ENCODE data around the gene NCL.
"Not testable (repeated sequence)": the region's sequence is repeated elsewhere in the genome, so short reads cannot be mapped to it uniquely, and the experiment has no call there.

Gene NCL

DNA sequence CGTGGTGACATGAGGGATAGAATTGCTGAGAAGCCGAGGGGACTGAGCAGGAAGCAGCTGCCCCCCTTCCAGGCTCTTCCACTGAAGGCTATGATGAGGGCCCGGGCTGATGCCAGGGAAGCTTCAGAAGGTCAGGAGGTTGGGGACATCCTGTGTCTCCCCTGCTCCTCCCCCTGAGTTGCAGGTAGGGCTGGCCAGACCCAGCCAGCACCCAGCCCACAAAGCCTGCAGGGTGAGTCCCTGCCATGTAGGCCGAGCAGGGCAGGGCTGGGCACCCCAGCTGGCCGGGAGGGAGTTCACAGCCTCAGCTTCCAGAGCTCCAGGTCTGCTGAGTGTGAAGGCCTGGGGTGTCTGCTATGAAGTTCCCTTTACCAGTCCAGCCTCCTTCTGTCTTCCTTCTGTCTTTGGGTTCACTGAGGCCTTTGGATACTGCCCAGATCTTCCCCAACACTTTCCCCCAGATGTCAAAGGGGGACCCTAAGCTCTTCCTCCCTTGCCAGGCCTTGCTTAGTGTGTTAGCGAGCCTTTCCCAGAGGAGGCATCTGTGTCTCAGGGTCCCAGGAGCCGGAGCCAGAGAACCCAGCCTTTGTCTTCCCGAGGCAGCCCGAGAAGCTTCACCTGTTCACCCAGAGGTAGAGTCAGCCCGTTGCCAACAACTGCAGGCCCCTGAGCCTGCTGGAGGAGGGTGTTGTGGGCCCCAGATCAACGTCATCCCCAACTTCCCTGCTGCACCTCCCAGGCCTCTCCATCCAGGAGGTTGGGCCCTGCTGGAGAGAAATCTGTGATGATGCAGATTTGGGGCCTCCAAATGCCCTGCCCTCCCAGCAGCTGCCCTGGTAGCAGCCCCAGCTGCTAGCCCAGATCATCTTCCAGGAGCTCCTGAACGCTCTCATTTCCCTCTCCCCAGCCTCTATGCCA, 3.6 kb upstream of the NCL start:
- DNase-seq (ENCODE audit: low read depth), result no peak

DNA sequence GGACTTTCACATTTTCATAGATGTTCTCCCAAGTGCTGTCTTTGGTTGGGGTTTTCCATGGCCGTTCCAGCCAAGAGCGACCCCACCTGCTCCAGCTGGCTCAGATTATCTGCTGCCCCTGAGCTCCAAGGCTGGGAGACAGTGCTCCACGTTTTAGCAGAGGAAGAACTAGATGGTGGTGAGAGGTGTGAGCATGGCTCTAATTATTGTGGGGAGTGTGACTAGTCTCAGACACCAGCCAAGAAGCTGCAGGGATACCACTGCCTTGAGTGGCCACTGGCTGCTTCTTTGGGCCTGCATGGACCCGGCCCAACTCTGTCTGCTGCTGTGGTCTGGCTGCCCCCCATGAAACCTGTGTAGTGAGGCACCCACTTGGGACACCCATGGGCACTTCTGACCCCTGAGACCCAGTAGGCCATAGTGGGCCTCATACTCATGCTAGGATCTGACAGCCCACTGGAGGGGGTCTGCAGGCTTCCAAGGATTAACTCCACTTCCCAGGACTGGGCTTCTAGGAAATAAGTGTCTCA, 2.8 kb upstream of the NCL start:
- no peak for DNase-seq (ENCODE audit: low read depth)

DNA sequence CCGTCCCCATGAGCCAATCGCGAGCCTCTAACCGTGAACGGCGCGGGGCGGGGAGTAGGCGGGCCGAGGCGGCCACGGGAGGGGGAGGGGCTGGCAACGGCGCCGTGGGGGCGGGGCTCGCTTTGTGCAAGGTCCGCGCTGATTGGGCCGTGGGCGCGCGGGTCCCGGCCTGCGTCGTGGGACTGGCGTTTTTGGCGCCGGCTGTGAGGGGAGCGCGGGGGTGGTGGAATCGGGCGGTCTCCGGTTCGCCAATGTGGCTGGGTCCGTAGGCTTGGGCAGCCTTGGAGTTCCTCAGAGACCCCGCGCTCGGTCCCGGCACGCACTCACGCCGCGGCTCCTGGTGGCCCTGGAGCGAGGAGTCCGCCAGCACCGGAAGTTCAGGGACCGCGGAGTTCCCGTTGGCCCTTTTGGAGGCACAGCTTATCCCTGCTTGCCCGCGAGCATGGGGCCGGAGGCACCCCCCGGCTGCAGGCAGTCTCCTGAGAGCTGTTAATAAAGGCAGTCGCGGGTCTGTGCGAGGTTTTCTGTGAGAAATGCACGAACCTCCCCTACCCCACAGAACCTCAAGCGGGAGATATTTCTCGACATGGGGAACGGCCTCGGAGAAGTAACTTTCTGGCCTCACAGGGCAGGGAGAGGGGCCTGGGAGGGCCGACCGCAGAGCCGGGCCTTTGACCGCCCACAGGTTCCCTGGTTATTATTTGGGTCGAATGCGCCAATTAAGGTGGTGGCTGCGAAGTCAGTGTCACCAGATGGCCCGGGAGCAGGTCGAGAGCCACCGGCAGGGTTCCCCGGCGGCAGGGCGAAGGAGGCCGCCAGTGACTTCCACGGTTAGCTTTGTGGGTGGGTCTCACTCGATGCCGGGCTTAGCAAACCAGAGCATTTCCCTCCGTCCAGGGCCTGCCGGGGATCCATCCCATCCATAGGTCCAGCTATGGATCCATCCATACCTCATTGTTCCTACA, 574 bp upstream of the NCL start:
- DNase-seq (ENCODE audit: low read depth), result peak; percentile 98

DNA sequence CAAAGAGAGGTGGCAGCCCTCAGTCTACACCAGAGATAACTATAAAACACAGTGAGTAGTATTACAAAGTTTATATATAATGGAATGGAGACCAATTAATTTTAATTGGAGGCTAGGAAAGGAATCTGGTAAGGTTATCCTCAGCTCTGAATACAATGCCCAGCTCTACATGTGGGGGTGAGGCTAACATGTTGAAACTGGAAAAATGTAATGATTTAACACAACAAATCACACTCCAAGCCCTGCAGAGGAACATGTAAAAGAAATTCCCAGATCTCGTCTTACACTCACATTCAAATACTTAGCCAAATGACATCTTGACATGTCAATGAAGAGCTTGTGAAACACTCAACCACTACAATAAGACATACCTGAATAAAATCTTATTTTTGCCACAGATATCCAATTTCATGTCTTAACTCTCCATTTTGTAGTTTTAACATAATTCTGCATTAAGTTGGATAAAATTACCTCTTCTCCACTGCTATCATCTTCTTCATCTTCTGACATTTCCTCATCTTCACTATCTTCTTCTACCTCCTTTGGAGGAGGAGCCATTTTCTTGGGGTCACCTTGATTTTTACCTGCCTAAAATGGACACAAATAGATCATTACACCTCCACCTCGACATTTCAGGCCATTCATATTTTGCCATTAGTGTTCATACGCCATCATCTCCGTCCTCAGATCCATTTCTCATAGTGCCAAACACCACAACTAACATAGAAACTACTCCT, 1.4 kb downstream of the NCL start:
- DNase-seq (ENCODE audit: low read depth), result peak; percentile 7

DNA sequence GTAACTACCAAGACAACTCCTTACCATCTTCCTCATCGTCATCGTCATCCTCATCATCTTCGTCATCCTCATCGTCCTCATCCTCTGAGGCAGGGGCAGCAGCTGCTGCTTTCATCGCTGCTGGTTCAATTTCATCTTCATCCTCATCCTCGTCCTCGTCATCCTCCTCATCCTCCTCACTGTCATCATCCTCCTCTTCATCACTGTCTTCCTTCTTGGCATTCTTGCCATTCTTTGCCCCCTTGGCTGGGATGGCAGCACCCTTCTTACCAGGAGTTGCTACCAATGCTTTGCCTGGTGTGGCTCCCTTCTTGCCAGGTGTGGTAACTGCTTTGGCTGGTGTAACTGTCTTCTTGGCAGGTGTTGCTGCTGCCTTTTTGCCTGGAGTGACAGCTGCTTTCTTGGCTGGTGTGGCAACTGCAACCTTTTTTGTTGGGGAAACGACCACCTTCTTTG, 2.7 kb downstream of the NCL start:
- DNase-seq (ENCODE audit: low read depth), result no peak

DNA sequence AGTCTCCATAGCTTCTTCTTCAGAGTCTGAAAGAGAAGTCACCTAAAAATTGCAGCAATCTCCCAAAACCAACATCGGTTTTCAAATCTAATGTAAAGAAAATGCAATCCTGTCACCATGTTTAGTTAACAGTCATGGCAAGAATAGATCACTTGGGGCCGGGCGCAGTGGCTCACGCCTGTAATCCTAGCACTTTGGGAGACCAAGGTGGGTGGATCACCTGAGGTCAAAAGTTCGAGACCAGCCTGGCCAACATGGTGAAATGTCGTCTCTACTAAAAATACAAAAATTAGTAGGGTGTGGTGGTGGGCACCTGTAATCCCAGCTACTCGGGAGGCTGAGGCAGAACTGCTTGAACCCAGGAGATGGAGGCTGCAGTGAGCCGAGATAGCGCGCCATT, 3.4 kb downstream of the NCL start:
- DNase-seq (ENCODE audit: low read depth), result not testable (repeated sequence)

DNA sequence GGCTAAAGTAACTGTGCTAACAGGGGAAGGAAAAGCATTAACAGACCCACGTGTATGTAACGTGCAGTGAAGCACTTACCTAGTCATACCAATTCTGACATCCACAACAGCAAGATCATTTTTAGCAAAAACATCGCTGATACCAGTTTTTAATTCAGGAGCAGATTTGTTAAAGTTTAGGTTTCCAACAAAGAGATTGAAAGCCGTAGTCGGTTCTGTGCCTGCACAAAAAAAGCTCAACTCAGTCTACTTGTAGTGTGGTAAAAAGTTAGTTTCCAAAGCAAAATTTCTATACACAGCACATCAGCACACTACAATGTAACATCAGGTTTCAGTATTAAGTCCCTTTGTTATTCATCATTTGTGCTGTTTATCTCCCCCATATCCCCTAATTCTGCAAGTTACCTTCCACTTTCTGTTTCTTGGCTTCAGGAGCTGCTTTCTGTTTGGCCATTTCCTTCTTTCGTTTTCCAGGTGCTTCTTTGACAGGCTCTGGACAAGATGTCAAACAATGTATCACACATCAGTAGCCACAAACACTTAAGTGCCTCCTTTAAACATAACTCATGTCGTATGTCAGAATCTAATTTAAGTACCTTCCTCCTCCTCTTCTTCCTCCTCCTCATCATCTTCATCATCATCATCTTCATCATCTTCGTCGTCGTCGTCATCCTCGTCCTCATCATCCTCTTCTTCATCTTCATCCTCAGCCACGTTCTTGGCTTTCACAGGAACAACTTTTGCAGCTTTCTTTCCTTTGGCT, 4.0 kb downstream of the NCL start:
- DNase-seq (ENCODE audit: low read depth), result no peak

DNA sequence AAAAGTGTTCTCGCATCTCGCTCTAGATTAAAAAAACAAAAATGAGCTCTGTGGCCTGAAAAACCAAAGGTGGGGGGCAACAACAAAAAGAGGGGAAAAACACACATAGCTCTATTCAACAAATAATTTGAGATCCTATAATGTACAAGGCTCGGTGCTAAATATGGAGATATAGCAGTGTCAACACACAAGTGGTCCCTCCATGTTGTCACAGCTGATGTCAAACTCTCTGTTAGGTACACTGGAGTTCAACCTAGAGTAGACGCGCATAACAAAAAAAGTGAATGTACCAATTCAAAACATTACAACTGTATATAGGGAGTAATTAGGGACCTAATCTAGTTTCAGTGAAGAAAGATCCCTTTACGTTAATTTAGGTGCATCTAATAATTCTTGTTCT, 5.9 kb downstream of the NCL start:
- DNase-seq (ENCODE audit: low read depth), result no peak

DNA sequence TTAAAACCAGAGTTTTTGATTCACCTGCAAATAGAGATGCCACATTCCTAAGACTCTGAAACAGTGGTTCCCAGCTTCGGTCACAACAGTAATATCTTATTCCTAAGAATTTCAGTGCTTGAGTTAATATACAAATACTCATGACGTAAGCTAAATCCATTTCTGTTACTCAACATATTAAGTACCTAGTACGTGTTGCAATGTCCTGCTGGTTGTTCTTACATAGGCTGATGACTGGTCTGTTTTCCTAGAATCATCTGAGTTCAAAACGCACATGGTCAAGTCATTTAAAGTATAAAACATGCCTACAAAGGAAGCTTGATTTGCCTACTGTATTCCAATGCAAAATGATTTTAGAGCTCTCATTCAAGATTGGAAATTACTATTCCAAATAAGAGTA, 7.2 kb downstream of the NCL start:
- peak; percentile 74 for DNase-seq (ENCODE audit: low read depth)

DNA sequence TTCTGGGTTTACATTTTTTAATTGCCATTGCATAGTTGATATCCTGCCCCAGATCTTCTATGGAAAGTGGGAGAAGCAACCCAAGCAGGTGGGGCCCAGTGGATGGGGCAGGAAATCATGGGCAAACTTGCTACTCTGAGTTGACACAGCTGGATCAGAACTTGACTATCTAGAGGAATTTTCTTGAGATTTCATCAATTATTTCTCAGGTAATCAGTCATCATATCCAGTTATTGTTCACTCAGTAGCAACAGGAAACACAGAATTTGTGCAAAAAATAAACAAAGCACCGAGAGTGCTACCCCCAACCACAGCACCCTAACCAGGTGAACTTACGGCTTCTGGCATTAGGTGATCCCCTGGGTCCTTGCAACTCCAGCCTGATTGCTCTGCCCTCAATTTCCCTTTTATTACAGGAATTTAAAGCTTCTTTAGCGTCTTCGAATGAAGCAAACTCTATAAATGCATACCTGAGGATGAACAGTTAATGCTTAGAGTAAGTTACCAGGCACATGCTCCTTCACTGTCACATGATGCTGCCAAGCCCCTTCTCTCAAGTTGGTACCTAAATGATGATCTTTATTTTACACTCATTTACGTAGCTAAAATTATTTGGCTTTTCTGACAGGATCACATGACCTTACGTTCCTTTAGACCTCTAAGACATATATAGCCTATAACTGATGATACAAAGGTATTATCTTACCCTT, 7.8 kb downstream of the NCL start:
- DNase-seq (ENCODE audit: low read depth), result no peak

DNA sequence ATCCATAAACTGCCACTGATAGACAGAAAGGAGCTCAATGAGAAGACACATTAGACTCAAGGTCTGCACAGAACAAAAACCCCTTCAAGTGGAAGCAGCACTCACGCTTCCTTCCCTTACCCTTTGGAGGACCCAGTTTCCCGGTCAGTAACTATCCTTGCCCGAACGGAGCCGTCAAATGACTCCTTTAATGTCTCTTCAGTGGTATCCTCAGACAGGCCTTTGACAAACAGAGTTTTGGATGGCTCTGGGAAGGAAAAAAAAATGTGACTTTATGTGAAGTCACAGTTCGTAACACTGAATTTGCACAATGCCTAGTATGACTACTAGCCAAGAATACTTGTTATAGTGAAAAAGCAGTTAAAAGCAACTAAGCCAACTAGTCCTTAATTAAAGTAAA, 8.4 kb downstream of the NCL start:
- no peak for DNase-seq (ENCODE audit: low read depth)

DNA sequence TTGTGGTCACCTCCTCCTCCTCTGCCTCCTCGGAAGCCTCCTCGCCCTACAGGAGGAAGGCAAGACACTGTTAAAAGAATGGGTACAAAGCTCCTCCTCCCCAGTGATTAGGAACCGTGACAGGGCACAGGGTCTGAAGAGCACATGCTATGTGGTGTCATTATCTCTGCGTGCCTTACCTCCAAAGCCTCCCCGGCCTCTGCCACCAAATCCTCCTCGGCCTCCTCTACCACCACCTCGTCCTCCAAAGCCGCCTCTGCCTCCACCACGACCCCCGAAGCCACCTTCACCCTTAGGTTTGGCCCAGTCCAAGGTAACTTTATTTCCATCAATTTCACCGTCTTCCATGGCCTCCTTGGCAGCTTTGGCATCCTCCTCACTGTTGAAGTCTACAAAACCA, 9.1 kb downstream of the NCL start:
- no peak for DNase-seq (ENCODE audit: low read depth)

DNA sequence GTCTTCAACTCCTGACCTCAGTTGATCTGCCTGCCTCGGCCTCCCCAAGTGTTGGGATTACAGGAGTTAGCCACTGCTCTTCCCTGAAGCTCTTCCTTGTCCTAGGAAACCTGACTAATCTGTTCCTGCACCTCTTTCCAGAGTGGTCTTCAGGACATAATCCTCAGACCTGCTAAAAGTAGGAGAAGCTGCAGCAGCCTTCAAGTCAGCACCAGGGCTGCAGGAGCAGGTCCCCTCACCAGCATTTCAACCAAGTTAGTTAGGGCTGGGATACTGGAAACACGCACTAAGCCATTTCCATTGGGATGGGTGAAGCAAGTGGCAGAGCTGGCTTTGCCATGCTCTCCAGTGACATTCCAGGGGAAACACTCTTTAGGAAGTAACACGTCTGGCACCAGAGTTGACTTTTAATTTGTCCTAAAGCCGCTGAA, 9.9 kb downstream of the NCL start:
- no peak for DNase-seq (ENCODE audit: low read depth)

DNA sequence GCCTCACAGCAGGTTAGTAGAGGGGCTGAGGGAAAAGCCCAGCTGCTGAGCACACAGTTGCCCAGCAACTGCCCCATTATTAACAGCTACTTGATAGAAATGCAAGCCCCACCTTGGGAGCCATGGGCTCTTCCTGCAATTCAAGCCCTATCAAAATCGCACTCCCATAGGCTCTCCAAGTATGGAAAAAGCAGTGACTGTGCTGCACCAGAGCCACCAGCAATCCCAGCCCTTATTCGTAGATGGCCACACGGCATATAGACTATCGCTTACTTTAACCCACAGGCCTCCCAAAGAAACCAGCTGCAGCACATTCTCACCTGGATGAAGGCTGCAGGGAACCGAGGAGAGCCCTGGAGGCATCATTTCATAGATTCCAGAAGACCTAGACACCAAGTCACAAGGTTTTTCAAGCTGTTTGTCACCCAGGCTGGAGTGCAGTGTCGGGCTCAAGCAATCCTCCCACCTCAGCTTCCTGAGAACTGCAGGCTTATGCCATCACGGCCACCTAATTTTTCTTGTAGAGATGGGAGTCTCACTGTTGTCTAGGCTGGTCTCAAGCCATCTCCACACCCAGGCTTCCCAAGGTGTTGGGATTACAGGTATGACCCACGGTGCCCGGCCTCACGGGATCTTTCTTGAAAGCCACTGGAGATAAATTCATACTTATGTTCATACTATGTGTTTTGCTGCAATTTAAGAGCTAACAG, 11.3 kb downstream of the NCL start:
- no peak for DNase-seq (ENCODE audit: low read depth)

DNA sequence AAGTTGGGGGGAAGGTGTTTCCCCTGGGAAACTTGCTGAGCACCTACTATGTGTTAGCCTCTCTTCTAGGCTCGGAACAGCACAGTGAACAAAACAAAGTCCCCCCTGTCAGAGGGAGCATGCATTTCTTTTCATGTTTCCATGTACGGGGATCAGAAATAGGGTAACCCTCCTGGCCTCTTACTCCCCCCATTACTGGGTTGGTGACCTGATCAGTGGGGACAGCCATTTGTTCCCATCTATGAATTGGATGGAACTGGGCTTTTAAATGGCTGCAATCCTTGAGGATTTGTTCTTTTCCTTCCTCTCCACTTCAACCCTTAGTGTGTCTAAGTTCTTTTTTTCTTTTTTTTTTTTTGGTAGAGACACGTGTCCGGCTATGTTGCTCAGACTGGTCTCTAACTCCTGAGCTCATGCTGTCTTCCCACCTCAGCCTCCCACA, 13.7 kb downstream of the NCL start:
- DNase-seq (ENCODE audit: low read depth), result no peak

DNA sequence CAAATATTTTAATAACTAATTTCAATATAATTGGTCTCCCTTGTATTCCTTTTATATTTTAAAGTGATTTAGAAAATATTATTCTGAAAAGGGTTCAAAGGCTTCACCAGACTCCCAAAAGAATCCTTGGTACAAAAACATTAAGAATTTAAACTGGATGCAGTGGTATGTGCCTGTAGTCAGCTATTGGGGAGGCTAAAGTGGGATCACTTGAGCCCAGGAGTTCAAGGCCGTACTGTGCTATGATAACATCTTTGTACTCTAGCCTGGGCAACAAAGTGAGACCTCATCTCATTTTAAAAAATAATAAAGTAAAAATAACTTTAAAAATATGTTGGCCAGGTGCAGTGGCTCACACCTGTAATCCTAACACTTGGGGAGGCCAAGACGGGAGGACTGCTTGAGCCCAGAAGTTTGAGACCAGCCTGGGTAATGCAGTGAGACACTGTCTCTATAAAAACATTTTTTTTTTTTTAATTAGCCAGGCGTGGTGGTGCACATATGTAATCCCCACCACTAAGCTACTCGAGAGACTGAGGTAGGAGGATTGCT, 14.7 kb downstream of the NCL start:
- DNase-seq (ENCODE audit: low read depth), result no peak

DNA sequence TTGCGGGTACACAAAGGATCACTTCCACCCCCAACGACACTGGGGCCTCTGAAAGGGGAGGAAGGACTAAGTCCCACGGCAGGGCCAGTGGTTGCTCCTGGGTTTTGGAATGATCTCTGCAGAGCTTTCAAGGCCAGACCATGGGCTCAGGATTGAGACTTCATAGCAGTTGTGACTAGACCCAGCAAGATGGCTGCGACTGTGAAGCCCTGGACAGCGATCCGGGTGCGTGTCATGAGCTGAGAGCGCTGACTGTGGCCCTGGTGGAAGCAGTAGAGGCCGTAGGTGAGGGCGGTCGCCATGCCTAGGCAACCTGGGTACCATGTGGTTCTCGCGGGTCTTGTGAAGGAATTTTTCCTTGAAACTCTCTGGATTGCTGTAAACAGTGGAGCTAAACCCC, 27.3 kb downstream of the NCL start:
- no peak for DNase-seq (ENCODE audit: low read depth)

DNA sequence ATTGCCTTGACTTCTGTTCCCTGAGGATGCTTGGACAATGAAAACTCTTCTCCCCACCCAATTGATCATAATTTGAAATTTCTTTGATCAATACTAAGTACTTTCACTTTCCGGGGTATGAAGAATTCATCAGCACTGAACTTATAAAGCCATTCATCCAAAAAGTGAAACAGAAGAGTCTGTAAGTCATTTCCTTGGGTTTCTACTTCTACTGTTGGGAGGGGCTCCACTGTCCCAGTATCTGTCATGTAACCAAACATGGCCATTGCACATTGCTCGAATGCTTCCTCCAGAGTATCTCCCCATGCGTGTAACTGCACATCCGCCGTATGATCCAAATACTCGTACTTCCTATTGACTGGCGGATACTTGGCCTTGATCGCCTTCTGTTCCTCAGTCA, 30.3 kb downstream of the NCL start:
- no peak for DNase-seq (ENCODE audit: low read depth)

DNA sequence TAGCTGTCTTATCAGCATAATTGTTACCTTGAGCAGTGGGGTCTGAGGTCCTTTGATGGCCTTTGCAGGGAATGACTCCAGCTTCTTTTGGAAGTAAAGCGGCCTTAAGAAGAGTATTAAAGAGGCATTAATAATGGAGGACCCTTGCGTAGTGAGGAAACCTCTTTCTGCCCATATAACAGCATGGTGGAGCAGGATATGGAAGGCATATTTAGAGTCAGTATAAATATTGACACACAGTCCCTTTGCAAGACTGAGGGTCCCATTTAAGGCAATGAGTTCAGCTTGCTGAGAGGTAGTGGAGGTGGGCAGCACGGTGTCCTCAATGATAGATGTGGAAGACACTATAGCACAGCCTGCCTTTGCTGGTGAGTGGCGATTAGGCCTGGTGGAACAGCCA, 32.7 kb downstream of the NCL start:
- DNase-seq (ENCODE audit: low read depth), result no peak
